ENCODE data around the gene DPP8.
"Not testable (repeated sequence)": the region's sequence is repeated elsewhere in the genome, so short reads cannot be mapped to it uniquely, and the experiment has no call there.

DPP8 gene

DNA sequence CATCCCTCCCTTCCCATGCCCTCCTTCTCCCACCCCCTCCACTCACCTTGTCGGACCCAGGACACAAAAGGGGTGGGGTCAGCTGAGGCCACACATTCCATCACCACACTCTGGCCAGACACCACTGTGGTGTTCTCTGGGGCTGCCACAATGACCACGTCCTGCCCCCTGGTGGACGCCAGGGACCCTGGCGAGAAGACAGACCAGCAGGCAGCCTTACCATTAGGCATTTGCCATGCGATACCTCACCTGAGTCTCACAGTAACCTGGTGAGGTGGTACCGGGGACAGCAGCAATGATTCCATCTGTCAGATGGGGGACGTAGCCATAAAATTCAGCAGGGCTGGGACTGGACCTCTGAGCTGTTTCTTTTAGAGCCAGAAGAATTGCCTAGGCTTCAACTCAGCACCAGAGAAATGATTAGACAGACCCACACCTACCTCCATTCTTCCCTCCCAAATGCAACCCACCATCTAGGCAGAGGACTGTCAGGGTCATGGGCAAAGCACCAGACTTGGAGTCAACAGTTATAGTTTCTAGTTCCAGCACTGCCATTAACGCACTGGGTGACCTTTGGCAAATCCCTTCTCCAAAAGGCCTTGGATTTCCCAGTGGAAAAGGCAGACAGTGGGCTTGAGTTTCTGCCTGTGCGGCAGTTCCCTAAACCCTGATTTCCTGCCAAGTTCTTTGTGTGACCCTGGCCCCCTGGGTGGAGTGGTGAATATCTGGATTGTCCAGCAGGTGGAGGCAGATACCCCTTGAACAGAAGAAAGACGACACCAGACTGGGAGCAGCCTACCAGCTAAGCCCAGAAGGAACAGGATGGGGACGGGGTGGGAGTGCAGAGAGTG lies 116.5 kb downstream of the DPP8 start:
- Mint-ChIP-seq H3K4me3 (no peak overlapping the region), H3K27ac (no peak overlapping the region), H3K4me1 (ENCODE audit: low read depth in 2 of 2) (peaks cover 5 to 8% of the 10 kb centered on the region in 2 donors), H3K27me3 (peaks cover 49 to 79% of the 10 kb centered on the region in 2 donors), H3K36me3 (ENCODE audit: insufficient read depth) (no peaks in the 10 kb centered on the region), H3K9me3 (no peaks in the 10 kb centered on the region)
- DNase-seq (peak; percentile 32 to 43 (median 33)), ATAC-seq (replicated peaks) (peak; percentile 68)

DNA sequence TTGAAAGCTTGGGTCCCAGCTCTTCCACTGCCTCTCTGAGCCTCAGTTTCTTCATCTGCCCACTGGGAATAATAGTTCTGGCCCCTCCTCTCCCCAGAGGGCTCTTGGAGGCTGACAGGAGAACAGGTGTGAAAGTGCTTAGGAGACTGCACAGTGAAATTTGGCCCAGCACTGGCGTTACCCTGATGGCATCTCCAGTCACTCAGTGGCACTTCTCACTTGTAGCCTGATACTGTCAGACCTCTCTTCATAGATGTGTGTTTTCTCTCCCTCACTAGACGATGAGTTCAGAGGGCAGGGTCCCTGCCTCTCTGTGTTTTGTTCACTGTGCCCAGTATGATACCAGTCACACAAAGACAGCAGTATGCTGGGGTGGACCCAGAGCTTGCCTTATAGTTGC lies 117.5 kb downstream of the DPP8 start:
- Mint-ChIP-seq H3K27me3 (peaks cover 57 to 89% of the 10 kb centered on the region in 2 donors), H3K4me3 (no peak overlapping the region), H3K9me3 (no peaks in the 10 kb centered on the region), H3K27ac (no peak overlapping the region), H3K36me3 (ENCODE audit: insufficient read depth) (no peaks in the 10 kb centered on the region), H3K4me1 (ENCODE audit: low read depth in 2 of 2) (peaks cover 5 to 8% of the 10 kb centered on the region in 2 donors)
- DNase-seq, result no peak
- no peak for ATAC-seq (replicated peaks)

DNA sequence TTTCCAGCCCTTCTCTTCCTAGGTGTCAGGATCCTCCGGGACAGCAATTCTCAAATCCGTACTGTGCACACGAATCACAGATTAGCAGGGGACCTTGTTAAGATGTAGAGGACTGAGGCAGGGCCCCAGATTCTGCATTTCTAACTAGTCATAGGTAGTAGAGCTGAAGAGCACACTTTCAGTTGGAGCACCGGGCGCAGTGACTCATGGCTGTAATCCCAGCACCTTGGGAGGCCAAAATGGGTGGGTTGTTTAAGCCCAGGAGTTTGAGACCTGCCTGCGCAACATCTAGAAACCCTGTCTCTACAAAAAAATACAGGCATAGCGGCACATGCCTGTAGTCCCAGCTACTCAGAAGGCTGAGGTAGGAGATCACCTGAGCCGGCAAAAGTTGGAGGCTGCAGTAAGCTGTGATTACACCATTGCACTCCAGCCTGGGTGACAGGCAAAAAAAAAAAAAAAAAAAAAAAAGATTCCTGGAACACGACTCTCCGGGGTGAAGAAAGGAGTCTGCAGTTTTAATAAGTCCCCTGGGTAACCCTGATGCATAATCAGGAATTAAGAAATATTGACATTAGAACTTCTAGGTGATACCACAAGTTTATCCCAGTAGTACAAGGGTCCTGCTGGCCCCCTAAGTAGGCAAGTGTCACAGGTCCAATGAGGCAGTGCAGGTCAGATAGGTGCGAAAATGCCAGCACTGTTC lies 118.3 kb downstream of the DPP8 start:
- H3K27me3 Mint-ChIP-seq, result peaks cover 58 to 91% of the 10 kb centered on the region in 2 donors
- peaks cover 5 to 8% of the 10 kb centered on the region in 2 donors for H3K4me1 Mint-ChIP-seq (ENCODE audit: low read depth in 2 of 2)
- no peak overlapping the region for H3K4me3 Mint-ChIP-seq
- DNase-seq (no peak), ATAC-seq (replicated peaks) (no peak)
- H3K9me3 Mint-ChIP-seq, result no peaks in the 10 kb centered on the region
- no peaks in the 10 kb centered on the region for H3K36me3 Mint-ChIP-seq (ENCODE audit: insufficient read depth)
- no peak overlapping the region for H3K27ac Mint-ChIP-seq

DNA sequence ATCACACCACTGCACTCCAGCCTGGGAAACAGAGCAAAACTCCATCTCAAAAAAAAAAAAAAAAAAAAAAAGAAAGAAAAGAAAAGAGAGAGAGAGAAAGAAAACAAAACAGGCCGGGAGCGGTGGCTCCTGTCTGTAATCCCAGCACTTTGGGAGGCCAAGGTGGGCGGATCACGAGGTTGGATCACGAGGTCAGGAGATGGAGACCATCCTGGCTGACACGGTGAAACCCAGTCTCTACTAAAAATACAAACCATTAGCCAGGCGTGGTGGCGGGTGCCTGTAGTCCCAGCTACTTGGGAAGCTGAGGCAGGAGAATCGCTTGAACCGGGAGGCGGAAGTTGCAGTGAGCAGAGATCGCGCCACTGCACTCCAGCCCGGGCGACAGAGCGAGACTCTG lies 119.0 kb downstream of the DPP8 start:
- not testable (repeated sequence) for H3K36me3 Mint-ChIP-seq (ENCODE audit: insufficient read depth); H3K4me1 Mint-ChIP-seq (ENCODE audit: low read depth in 2 of 2); H3K27ac Mint-ChIP-seq; H3K9me3 Mint-ChIP-seq; DNase-seq; H3K4me3 Mint-ChIP-seq; ATAC-seq (replicated peaks)
- peaks cover 59 to 91% of the 10 kb centered on the region in 2 donors for H3K27me3 Mint-ChIP-seq

- Mint-ChIP-seq H3K4me1 (ENCODE audit: low read depth in 2 of 2) (peaks cover 5 to 8% of the 10 kb centered on the region in 2 donors), H3K27me3 (peaks cover 71 to 100% of the 10 kb centered on the region in 2 donors), H3K9me3 (no peaks in the 10 kb centered on the region), H3K4me3 (peak overlapping the region in 1 of 2 donors; percentile 36), H3K27ac (no peak overlapping the region), H3K36me3 (ENCODE audit: insufficient read depth) (no peaks in the 10 kb centered on the region)
- no peak for ATAC-seq (replicated peaks)
- no peak for DNase-seq
These were observed 120.5 kb downstream of the DPP8 start for GRCh38 chr15:65396965-65397317.

- Mint-ChIP-seq H3K9me3 (no peaks in the 10 kb centered on the region), H3K4me1 (ENCODE audit: low read depth in 2 of 2) (peaks cover 5 to 8% of the 10 kb centered on the region in 2 donors), H3K36me3 (ENCODE audit: insufficient read depth) (no peaks in the 10 kb centered on the region), H3K27me3 (peaks cover 77 to 100% of the 10 kb centered on the region in 2 donors), H3K4me3 (peak overlapping the region; percentile 21 to 33), H3K27ac (no peak overlapping the region)
- DNase-seq (no peak), ATAC-seq (replicated peaks) (no peak)
These were observed 121.1 kb downstream of the DPP8 start for GRCh38 chr15:65396283-65396964.

DNA sequence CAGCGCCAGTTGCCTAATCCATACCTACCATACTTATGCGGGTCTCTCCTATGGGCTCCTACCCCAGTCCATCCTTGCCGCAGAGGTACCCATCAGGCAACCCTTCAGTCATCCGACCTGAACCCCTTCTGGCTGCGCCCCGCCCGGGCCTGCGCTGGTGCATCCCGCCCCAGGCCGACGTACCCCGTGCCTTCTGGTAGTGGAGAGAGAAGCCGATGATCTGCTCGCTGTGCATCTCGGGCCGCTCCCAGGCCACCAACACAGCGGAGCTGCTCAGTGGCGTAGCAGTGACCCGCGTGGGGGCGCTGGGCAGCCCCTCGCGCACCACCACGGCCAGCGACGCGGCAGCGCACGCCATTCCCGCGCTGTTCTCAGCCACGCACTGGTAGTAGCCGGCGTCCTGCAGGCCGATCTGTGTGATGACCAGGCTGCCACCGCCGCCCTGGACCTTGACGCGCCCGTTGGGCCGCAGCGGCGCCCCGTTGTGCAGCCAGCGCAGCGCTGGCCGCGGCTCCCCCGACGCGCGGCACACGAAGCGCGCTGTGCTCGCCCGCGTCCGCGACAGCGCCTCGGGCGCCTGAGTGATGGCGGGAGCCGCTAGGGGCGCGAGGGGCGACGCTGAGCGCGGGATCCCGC lies 121.8 kb downstream of the DPP8 start:
- peak overlapping the region in 1 of 2 donors; percentile 21 for H3K4me3 Mint-ChIP-seq
- peaks cover 5 to 6% of the 10 kb centered on the region in 2 donors for H3K4me1 Mint-ChIP-seq (ENCODE audit: low read depth in 2 of 2)
- DNase-seq (no peak), ATAC-seq (replicated peaks) (no peak)
- peaks cover 79 to 97% of the 10 kb centered on the region in 2 donors for H3K27me3 Mint-ChIP-seq
- no peaks in the 10 kb centered on the region for H3K36me3 Mint-ChIP-seq (ENCODE audit: insufficient read depth)
- no peaks in the 10 kb centered on the region for H3K9me3 Mint-ChIP-seq
- H3K27ac Mint-ChIP-seq, result no peak overlapping the region

GRCh38 chr15:65394936-65395335 lies 122.6 kb downstream of the DPP8 start:
- H3K4me1 Mint-ChIP-seq (ENCODE audit: low read depth in 2 of 2), result peaks cover 5 to 6% of the 10 kb centered on the region in 2 donors
- H3K4me3 Mint-ChIP-seq, result no peak overlapping the region
- ATAC-seq (replicated peaks) (no peak), DNase-seq (no peak)
- no peaks in the 10 kb centered on the region for H3K36me3 Mint-ChIP-seq (ENCODE audit: insufficient read depth)
- H3K9me3 Mint-ChIP-seq, result no peaks in the 10 kb centered on the region
- no peak overlapping the region for H3K27ac Mint-ChIP-seq
- H3K27me3 Mint-ChIP-seq, result peaks cover 76 to 96% of the 10 kb centered on the region in 2 donors

DNA sequence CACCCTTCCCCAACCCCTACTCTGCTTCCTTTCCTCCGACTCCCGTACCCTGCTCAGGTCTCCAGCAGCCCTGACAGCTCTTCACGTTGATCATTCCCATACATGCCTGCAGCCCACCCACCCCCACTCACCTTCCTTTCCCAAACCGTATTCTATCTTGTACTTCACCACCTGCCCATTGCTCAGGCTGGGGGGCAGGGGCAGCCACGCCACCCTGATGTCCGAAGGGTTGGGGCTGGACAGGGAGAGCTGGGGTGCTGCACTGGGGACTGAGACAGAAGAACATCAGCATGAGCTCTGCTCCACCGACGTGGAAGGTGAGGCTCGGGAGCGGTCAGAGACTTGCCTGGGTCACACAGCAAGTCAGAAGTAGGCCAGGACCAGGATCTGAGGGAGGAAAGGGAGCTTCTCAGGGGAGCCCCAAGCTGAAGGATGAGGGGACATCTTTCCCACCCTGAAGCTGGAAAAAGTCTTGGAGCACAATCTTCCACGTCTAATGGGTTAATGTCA lies 123.2 kb downstream of the DPP8 start:
- H3K4me3 Mint-ChIP-seq, result no peak overlapping the region
- H3K27ac Mint-ChIP-seq, result no peak overlapping the region
- no peak for ATAC-seq (replicated peaks)
- no peaks in the 10 kb centered on the region for H3K36me3 Mint-ChIP-seq (ENCODE audit: insufficient read depth)
- H3K9me3 Mint-ChIP-seq, result no peaks in the 10 kb centered on the region
- no peak for DNase-seq
- H3K4me1 Mint-ChIP-seq (ENCODE audit: low read depth in 2 of 2), result peaks cover 5 to 6% of the 10 kb centered on the region in 2 donors
- peaks cover 80 to 96% of the 10 kb centered on the region in 2 donors for H3K27me3 Mint-ChIP-seq

GRCh38 chr15:65393557-65393956 lies 123.9 kb downstream of the DPP8 start:
- Mint-ChIP-seq H3K9me3 (no peaks in the 10 kb centered on the region), H3K4me3 (no peak overlapping the region), H3K4me1 (ENCODE audit: low read depth in 2 of 2) (peaks cover 5 to 6% of the 10 kb centered on the region in 2 donors), H3K36me3 (ENCODE audit: insufficient read depth) (no peaks in the 10 kb centered on the region), H3K27me3 (peaks cover 82 to 96% of the 10 kb centered on the region in 2 donors), H3K27ac (no peak overlapping the region)
- no peak for ATAC-seq (replicated peaks)
- no peak for DNase-seq

- H3K36me3 Mint-ChIP-seq (ENCODE audit: insufficient read depth), result no peaks in the 10 kb centered on the region
- H3K4me1 Mint-ChIP-seq (ENCODE audit: low read depth in 2 of 2), result peaks cover 5 to 6% of the 10 kb centered on the region in 2 donors
- ATAC-seq (replicated peaks) (no peak), DNase-seq (no peak)
- H3K27ac Mint-ChIP-seq, result no peak overlapping the region
- H3K4me3 Mint-ChIP-seq, result no peak overlapping the region
- H3K27me3 Mint-ChIP-seq, result peaks cover 81 to 94% of the 10 kb centered on the region in 2 donors
- no peaks in the 10 kb centered on the region for H3K9me3 Mint-ChIP-seq
These were observed 124.4 kb downstream of the DPP8 start for GRCh38 chr15:65393091-65393490.

Data from effector memory CD8-positive, alpha-beta T cell (primary cell).